B cell (primary cell): ENCODE measurements around the gene WNK4. TPM values are rescaled to one million over a fixed set of nuclear protein-coding genes. Genes with fewer than 3 reads are reported as not detected.

ENCODE experiments used
- ATAC-seq: fragments of 200-7000 bp; cut with Tn5 transposase; one replicate; pipeline ENCODE4 v1.10.0; 2021; ENCODE audit warnings: low read depth, mild to moderate bottlenecking, moderate number of reproducible peaks, moderate library complexity
- CTCF ChIA-PET: fragments of 350-600 bp; sonication (Branson Sonifier 250); formaldehyde crosslinking; loops from one replicate; lab custom pipeline; 2021; ENCODE audit warnings: antibody characterized with exemption, inconsistent platforms; lab: Charles Lee
- POLR2A ChIA-PET: fragments of 350-600 bp; sonication (Branson Sonifier 250); formaldehyde crosslinking; loops from one replicate; lab custom pipeline; 2021; ENCODE audit warnings: antibody characterized with exemption; lab: Charles Lee
- DNase-seq: peaks from one replicate; pipeline ENCODE4 v3.0.0; 2013
- H2AFZ ChIP-seq: 2 replicates; pipeline ENCODE4 v1.6.1; 2012; ENCODE audit warnings: mild to moderate bottlenecking, low read depth, low read length; ENCODE audit not compliant: insufficient read depth, poor library complexity, severe bottlenecking
- H3K27ac ChIP-seq, 2 donors: 1 replicate in 1 of 2; 2 replicates in 1 of 2; pipeline ENCODE4 v1.5.1; 2012 to 2013; ENCODE audit warnings: low read length in 2 of 2, mild to moderate bottlenecking in 2 of 2, moderate library complexity in 1 of 2
- H3K27me3 ChIP-seq, 4 experiments: fragments of 200-600 bp in 1 of 4; sonication (generic) in 1 of 4; replicated peaks in 1 of 4; 1 replicate in 2 of 4; 2 replicates in 2 of 4; pipeline versions ENCODE4 v1.6.1 to v1.7.0; 2013 to 2016; ENCODE audit warnings: low read length in 3 of 4, mild to moderate bottlenecking in 2 of 4, mixed read lengths in 1 of 4, moderate library complexity in 1 of 4; ENCODE audit not compliant: insufficient read depth in 4 of 4, control insufficient read depth in 3 of 4; ENCODE audit errors: control extremely low read depth in 1 of 4
- H3K36me3 ChIP-seq, 2 experiments: replicated peaks in 1 of 2; 1 replicate in 1 of 2; 2 replicates in 1 of 2; pipeline versions ENCODE4 v1.6.1 to v1.7.1; 2013; ENCODE audit warnings: low read length in 1 of 2; ENCODE audit not compliant: insufficient read depth in 2 of 2, control insufficient read depth in 1 of 2; ENCODE audit errors: control extremely low read depth in 1 of 2, extremely low read depth in 1 of 2
- H3K4me1 ChIP-seq, 2 donors: fragments of 200-600 bp in 1 of 2; sonication (generic) in 1 of 2; 1 replicate in 1 of 2; 2 replicates in 1 of 2; pipeline versions ENCODE4 v1.5.1 to v1.6.1; 2013 to 2017; ENCODE audit warnings: low read length in 2 of 2; ENCODE audit not compliant: control insufficient read depth in 2 of 2, insufficient read depth in 2 of 2
- H3K4me2 ChIP-seq: replicated peaks from 2 replicates; pipeline ENCODE3; 2012; ENCODE audit warnings: mild to moderate bottlenecking, low read depth, low read length; ENCODE audit not compliant: poor library complexity, severe bottlenecking
- H3K4me3 ChIP-seq, 5 experiments: fragments of 200-600 bp in 1 of 5; sonication (generic) in 1 of 5; 1 replicate in 3 of 5; 2 replicates in 2 of 5; pipeline versions ENCODE4 v1.5.1 to v1.7.0; 2011 to 2016; ENCODE audit warnings: low read length in 4 of 5, mild to moderate bottlenecking in 4 of 5, low read depth in 2 of 5, control low read depth in 1 of 5, moderate library complexity in 1 of 5; ENCODE audit not compliant: insufficient read depth in 1 of 5; ENCODE audit errors: control extremely low read depth in 1 of 5, extremely low read depth in 1 of 5
- H3K79me2 ChIP-seq: fragments of 200-600 bp; sonication (generic); one replicate; pipeline ENCODE4 v1.6.0; 2016; ENCODE audit warnings: low read length; ENCODE audit not compliant: control insufficient read depth, insufficient read depth
- H3K9ac ChIP-seq: fragments of 200-600 bp; sonication (generic); 2 replicates; pipeline ENCODE4 v1.6.1; 2017; ENCODE audit warnings: mild to moderate bottlenecking, low read length, moderate library complexity
- H3K9me3 ChIP-seq, 3 donors: one replicate each; pipeline versions ENCODE4 v1.6.1 to v1.7.1; 2013; ENCODE audit warnings: low read length in 2 of 3; ENCODE audit not compliant: control insufficient read depth in 2 of 3, insufficient read depth in 1 of 3; ENCODE audit errors: control extremely low read depth in 1 of 3
- H4K20me1 ChIP-seq: 2 replicates; pipeline ENCODE4 v1.6.0; 2012; ENCODE audit warnings: mild to moderate bottlenecking, low read length; ENCODE audit not compliant: insufficient read depth, control insufficient read depth, poor library complexity, severe bottlenecking
- H3K27ac Mint-ChIP-seq: one replicate; pipeline ENCODE4 v1.8.0; 2021; ENCODE audit warnings: mixed read lengths
- H3K27me3 Mint-ChIP-seq: one replicate; pipeline ENCODE4 v1.8.0; 2021; ENCODE audit warnings: mixed read lengths
- H3K4me1 Mint-ChIP-seq: one replicate; pipeline ENCODE4 v1.8.0; 2021; ENCODE audit warnings: mixed read lengths
- H3K4me3 Mint-ChIP-seq: one replicate; pipeline ENCODE4 v1.8.0; 2021; ENCODE audit warnings: mixed read lengths
- H3K9me3 Mint-ChIP-seq: one replicate; pipeline ENCODE4 v1.8.0; 2022; ENCODE audit warnings: mixed read lengths; ENCODE audit not compliant: insufficient read depth
- EZH2 ChIP-seq: IDR thresholded peaks from 2 replicates; pipeline ENCODE4 v1.6.1; 2012; ENCODE audit warnings: borderline replicate concordance, low read depth, mild to moderate bottlenecking, moderate library complexity, low read length; ENCODE audit not compliant: insufficient read depth, poor library complexity, severe bottlenecking
- WGBS: methylation state at CpG from one replicate; pipeline ENCODE4 v1.1.5; 2013; ENCODE audit warnings: missing lambda C conversion rate; ENCODE audit not compliant: insufficient coverage; 5-methylcytosine and 5-hydroxymethylcytosine counted together
- intact Hi-C: fragments of 100-400 bp; cut with micrococcal nuclease; formaldehyde crosslinking; loops from one replicate; pipeline ENCODE4 v1.10.0; 2022
- polyA plus RNA-seq: library from polyadenylated mRNA; depleted of rRNA; stranded (reverse); fragments of >200 nt; gene quantifications from 2 replicates; pipeline ENCODE4 v1.2.3, GENCODE V29; 2012
- total RNA-seq, 2 donors: library from RNA; stranded (reverse); fragments of 120-200 nt in 1 of 2; gene quantifications; 1 replicate in 1 of 2; 2 replicates in 1 of 2; pipeline versions ENCODE4 v1.2.3 to v1.2.4, GENCODE V29; 2013 to 2022
- TF ChIP-seq, protein P1 (sequence below): fragments of 200-600 bp; IDR thresholded peaks from one replicate; pipeline ENCODE4 v1.8.0; 2022; ENCODE audit warnings: antibody characterized with exemption, mild to moderate bottlenecking

Gene WNK4
- total and polyA plus RNA-seq, 2 donors (not counting 1 experiment from before 2014, with no cell fraction given) = 0.03 to 0.44 TPM

DNA sequence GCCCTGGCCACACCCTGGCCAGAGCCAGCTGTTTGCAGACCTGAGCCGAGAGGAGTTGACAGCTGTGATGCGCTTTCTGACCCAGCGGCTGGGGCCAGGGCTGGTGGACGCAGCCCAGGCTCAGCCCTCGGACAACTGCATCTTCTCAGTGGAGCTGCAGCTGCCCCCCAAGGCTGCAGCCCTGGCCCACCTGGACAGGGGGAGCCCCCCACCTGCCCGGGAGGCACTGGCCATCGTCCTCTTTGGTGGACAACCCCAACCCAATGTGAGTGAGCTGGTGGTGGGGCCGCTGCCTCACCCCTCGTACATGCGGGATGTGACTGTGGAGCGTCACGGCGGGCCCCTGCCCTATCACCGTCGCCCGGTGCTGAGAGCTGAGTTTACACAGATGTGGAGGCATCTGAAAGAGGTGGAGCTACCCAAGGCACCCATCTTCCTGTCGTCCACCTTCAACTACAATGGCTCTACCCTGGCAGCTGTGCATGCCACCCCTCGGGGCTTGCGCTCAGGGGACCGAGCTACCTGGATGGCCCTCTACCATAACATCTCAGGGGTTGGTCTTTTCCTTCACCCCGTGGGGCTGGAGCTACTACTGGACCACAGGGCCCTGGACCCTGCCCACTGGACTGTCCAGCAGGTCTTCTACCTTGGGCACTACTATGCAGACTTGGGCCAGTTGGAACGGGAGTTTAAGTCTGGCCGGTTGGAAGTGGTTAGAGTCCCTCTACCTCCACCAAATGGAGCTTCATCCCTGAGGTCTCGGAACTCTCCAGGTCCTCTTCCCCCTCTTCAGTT, 64.5 kb downstream of the WNK4 start:
- no peaks in the 10 kb centered on the region for H3K27me3 ChIP-seq
- POLR2A ChIA-PET = interaction anchor here (0.6 to 1.3 kb wide), 3 partner anchors 11 to 638 kb away, joined by 3 to 4 read pairs (median 4); no protein-coding TSS in a partner anchor
- CTCF ChIA-PET = interaction anchor here (0.5 to 3.7 kb wide), 4 partner anchors 103 to 351 kb away, joined by 3 to 30 read pairs (median 3); partner anchors contain the start of gene RPL27
- DNase-seq (no peak), ATAC-seq (no peak)
- Mint-ChIP-seq H3K27me3 (no peaks in the 10 kb centered on the region), H3K4me1 (no peaks in the 10 kb centered on the region), H3K27ac (no peak overlapping the region), H3K4me3 (no peak overlapping the region), H3K9me3 (no peaks in the 10 kb centered on the region)
- intact Hi-C loops = loop anchor here (10.0 kb wide), 1 partner anchor 90 kb away; no protein-coding TSS in a partner anchor
- no peaks in the 10 kb centered on the region for H4K20me1 ChIP-seq
- H3K27ac ChIP-seq = no peak overlapping the region
- no peaks in the 10 kb centered on the region for H3K9me3 ChIP-seq
- H3K79me2 ChIP-seq = no peaks in the 10 kb centered on the region
- H3K36me3 ChIP-seq = peaks cover 2 to 54% of the 10 kb centered on the region in 2 experiments
- H3K4me3 ChIP-seq = no peak overlapping the region
- H3K4me2 ChIP-seq = no peak overlapping the region
- no peak overlapping the region for H3K9ac ChIP-seq
- WGBS = over 99% methylated on average over 19 of the region's 24 CpGs
- no peaks in the 10 kb centered on the region for H3K4me1 ChIP-seq
- TF ChIP-seq, protein P1, sequence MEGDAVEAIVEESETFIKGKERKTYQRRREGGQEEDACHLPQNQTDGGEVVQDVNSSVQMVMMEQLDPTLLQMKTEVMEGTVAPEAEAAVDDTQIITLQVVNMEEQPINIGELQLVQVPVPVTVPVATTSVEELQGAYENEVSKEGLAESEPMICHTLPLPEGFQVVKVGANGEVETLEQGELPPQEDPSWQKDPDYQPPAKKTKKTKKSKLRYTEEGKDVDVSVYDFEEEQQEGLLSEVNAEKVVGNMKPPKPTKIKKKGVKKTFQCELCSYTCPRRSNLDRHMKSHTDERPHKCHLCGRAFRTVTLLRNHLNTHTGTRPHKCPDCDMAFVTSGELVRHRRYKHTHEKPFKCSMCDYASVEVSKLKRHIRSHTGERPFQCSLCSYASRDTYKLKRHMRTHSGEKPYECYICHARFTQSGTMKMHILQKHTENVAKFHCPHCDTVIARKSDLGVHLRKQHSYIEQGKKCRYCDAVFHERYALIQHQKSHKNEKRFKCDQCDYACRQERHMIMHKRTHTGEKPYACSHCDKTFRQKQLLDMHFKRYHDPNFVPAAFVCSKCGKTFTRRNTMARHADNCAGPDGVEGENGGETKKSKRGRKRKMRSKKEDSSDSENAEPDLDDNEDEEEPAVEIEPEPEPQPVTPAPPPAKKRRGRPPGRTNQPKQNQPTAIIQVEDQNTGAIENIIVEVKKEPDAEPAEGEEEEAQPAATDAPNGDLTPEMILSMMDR = no peak
- no peak for TF ChIP-seq EZH2
- H2AFZ ChIP-seq = no peak overlapping the region

DNA sequence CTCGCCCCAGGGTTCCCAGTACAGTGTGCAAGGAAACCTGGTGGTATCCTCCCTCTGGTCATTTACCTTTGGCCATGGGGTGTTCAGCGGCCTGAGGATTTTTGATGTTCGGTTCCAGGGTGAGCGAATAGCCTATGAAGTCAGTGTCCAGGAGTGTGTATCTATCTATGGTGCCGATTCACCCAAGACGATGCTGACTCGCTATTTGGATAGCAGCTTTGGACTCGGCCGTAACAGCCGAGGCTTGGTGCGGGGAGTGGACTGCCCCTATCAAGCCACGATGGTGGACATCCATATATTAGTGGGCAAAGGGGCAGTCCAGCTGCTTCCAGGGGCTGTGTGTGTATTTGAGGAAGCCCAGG, 65.1 kb downstream of the WNK4 start:
- H3K27ac ChIP-seq = no peak overlapping the region
- ATAC-seq = no peak
- no peak overlapping the region for H3K4me3 Mint-ChIP-seq
- H3K27ac Mint-ChIP-seq = no peak overlapping the region
- no peak overlapping the region for H2AFZ ChIP-seq
- ChIA-PET POLR2A (interaction anchor here (0.7 to 1.3 kb wide), 3 partner anchors 11 to 152 kb away, joined by 3 to 5 read pairs (median 4); no protein-coding TSS in a partner anchor), CTCF (interaction anchor here (0.5 to 3.7 kb wide), 4 partner anchors 103 to 352 kb away, joined by 3 to 30 read pairs (median 3); partner anchors contain the start of gene RPL27)
- H3K79me2 ChIP-seq = no peaks in the 10 kb centered on the region
- no peaks in the 10 kb centered on the region for H3K27me3 Mint-ChIP-seq
- no peaks in the 10 kb centered on the region for H3K4me1 Mint-ChIP-seq
- H3K4me3 ChIP-seq = no peak overlapping the region
- no peaks in the 10 kb centered on the region for H3K9me3 ChIP-seq
- no peaks in the 10 kb centered on the region for H4K20me1 ChIP-seq
- 83% methylated on average over 8 of the region's 12 CpGs for WGBS
- peaks cover 2 to 48% of the 10 kb centered on the region in 2 experiments for H3K36me3 ChIP-seq
- intact Hi-C loops = loop anchor here (10.0 kb wide), 1 partner anchor 89 kb away; no protein-coding TSS in a partner anchor
- H3K9me3 Mint-ChIP-seq = no peaks in the 10 kb centered on the region
- H3K27me3 ChIP-seq = no peaks in the 10 kb centered on the region
- no peak overlapping the region for H3K9ac ChIP-seq
- TF ChIP-seq EZH2 = no peak
- TF ChIP-seq, protein P1 = no peak
- DNase-seq = no peak
- no peaks in the 10 kb centered on the region for H3K4me1 ChIP-seq
- H3K4me2 ChIP-seq = no peak overlapping the region
